A673 (cell line): Measurements from ENCODE around the gene PADI4. TPM values are rescaled to one million over a fixed set of nuclear protein-coding genes. Genes with fewer than 3 reads are reported as not detected.

Experiments
- BruUV-seq: library from RNA; stranded (reverse); fragments of 400-500 nt; replicated peaks from 2 replicates; lab custom pipeline; 2021; lab: Mats Ljungman, UMichigan
- CTCF ChIA-PET: fragments of 300-600 bp; sonication (Branson Sonifier 250); formaldehyde crosslinking; loops from one replicate; lab custom pipeline; 2022; ENCODE audit warnings: antibody characterized with exemption; lab: Charles Lee
- POLR2A ChIA-PET: fragments of 300-600 bp; sonication (Branson Sonifier 250); formaldehyde crosslinking; loops from one replicate; lab custom pipeline; 2022; ENCODE audit warnings: antibody characterized with exemption; ENCODE audit not compliant: low non-redundant PET; lab: Charles Lee
- DNase-seq: peaks from one replicate; pipeline ENCODE4 v3.0.0-alpha.2; 2015; ENCODE audit warnings: low spot score
- H3K27ac ChIP-seq: fragments of 200-600 bp; sonication (generic); 2 replicates; pipeline ENCODE4 v1.5.1; 2016; ENCODE audit warnings: mixed run types, low read depth, mild to moderate bottlenecking, mixed read lengths, antibody characterized with exemption, low read length; ENCODE audit not compliant: poor library complexity, severe bottlenecking
- H3K27me3 ChIP-seq: fragments of 200-600 bp; sonication (generic); replicated peaks from 2 replicates; pipeline ENCODE4 v1.6.1; 2017; ENCODE audit warnings: mixed run types, low read depth, mild to moderate bottlenecking, mixed read lengths, antibody characterized with exemption, low read length; ENCODE audit not compliant: insufficient read depth, poor library complexity
- H3K36me3 ChIP-seq: fragments of 200-600 bp; sonication (generic); 2 replicates; pipeline ENCODE4 v1.6.1; 2016; ENCODE audit warnings: mixed run types, mild to moderate bottlenecking, mixed read lengths, antibody characterized with exemption, low read length; ENCODE audit not compliant: insufficient read depth, poor library complexity, severe bottlenecking
- H3K4me1 ChIP-seq: fragments of 200-600 bp; sonication (generic); 2 replicates; pipeline ENCODE4 v1.6.1; 2017; ENCODE audit warnings: mixed run types, mild to moderate bottlenecking, mixed read lengths, antibody characterized with exemption, low read length; ENCODE audit not compliant: insufficient read depth, poor library complexity, severe bottlenecking
- H3K4me3 ChIP-seq: fragments of 200-600 bp; sonication (generic); 2 replicates; pipeline ENCODE4 v1.5.1; 2016; ENCODE audit warnings: low read depth, mixed run types, mild to moderate bottlenecking, mixed read lengths, low read length; ENCODE audit not compliant: poor library complexity, severe bottlenecking
- H3K9me3 ChIP-seq: fragments of 200-600 bp; sonication (generic); 2 replicates; pipeline ENCODE4 v1.6.1; 2016; ENCODE audit warnings: mixed run types, low read depth, mild to moderate bottlenecking, mixed read lengths, antibody characterized with exemption, low read length; ENCODE audit not compliant: poor library complexity, severe bottlenecking
- CTCF ChIP-seq: fragments of 300-800, 200-600 bp; sonication (generic); conservative IDR thresholded peaks from 2 replicates; pipeline ENCODE4 v1.5.1; 2017; ENCODE audit warnings: low read depth, mild to moderate bottlenecking, antibody characterized with exemption, low read length, moderate library complexity, mixed read lengths
- EZH2 ChIP-seq: fragments of 200-600 bp; sonication (generic); IDR thresholded peaks from 2 replicates; pipeline ENCODE4 v1.6.1; 2017; ENCODE audit warnings: borderline replicate concordance, low read depth, mild to moderate bottlenecking, mixed read lengths, antibody characterized with exemption, low read length; ENCODE audit not compliant: poor library complexity, severe bottlenecking
- intact Hi-C: fragments of 100-400 bp; cut with micrococcal nuclease; formaldehyde crosslinking; loops from one replicate; pipeline ENCODE4 v1.10.0; 2022; ENCODE audit not compliant: unreplicated experiment
- total RNA-seq: library from RNA; stranded (reverse); gene quantifications from 2 replicates; pipeline ENCODE4 v1.2.3, GENCODE V29; 2021

PADI4 gene
- total RNA-seq, 1 experiment from 2014 or later: not detected

GRCh38 chr1:17381161-17381560, 73.2 kb downstream of the PADI4 start:
- Histone ChIP-seq H3K9me3 (no peaks in the 10 kb centered on the region), H3K4me3 (no peak overlapping the region), H3K27ac (no peak overlapping the region), H3K27me3 (no peaks in the 10 kb centered on the region), H3K4me1 (no peaks in the 10 kb centered on the region), H3K36me3 (no peaks in the 10 kb centered on the region)
- DNase-seq: no peak
- BruUV-seq: no TSS peak
- TF ChIP-seq CTCF: no peak
- CTCF ChIA-PET: no interaction called here
- intact Hi-C loops: no loop called here
- POLR2A ChIA-PET: no interaction called here

GRCh38 chr1:17392199-17392740, 84.3 kb downstream of the PADI4 start:
- ChIA-PET POLR2A (no interaction called here), CTCF (no interaction called here)
- TF ChIP-seq CTCF (no peak), EZH2 (no peak)
- Histone ChIP-seq H3K27me3 (no peaks in the 10 kb centered on the region), H3K9me3 (no peaks in the 10 kb centered on the region), H3K36me3 (no peaks in the 10 kb centered on the region), H3K4me3 (no peak overlapping the region), H3K4me1 (no peaks in the 10 kb centered on the region), H3K27ac (no peak overlapping the region)
- intact Hi-C loops: no loop called here
- no peak for DNase-seq
- BruUV-seq: no TSS peak

DNA sequence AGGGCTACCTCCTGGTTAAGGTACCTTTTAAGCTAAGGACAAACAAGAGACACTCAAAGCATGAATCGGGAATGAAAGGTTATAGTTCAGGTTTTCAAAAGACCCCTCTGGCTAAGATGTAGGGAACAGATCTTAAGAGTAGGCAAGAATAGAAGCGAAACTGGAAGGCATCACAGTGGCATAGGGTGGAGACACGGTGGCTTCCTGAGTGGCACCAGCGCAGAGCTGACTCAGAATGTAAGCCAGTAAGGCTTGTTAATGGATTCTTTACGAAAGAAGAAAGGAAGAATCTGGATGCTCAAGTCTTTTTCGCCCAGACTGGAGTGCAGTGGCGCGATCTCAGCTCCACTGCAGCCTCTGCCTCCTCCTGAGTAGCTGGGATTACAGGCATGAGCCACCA, 85.2 kb downstream of the PADI4 start:
- DNase-seq: no peak
- CTCF ChIA-PET: no interaction called here
- H3K27me3 ChIP-seq: no peaks in the 10 kb centered on the region
- no peak overlapping the region for H3K4me3 ChIP-seq
- H3K9me3 ChIP-seq: no peaks in the 10 kb centered on the region
- H3K4me1 ChIP-seq: no peaks in the 10 kb centered on the region
- intact Hi-C loops: no loop called here
- no peak for TF ChIP-seq CTCF
- no peak for TF ChIP-seq EZH2
- H3K36me3 ChIP-seq: no peaks in the 10 kb centered on the region
- POLR2A ChIA-PET: no interaction called here
- H3K27ac ChIP-seq: no peak overlapping the region
- BruUV-seq: no TSS peak
